CD4-positive, alpha-beta T cell (primary cell): Measurements from ENCODE around the gene CMSS1. TPM values are rescaled to one million over a fixed set of nuclear protein-coding genes. Genes with fewer than 3 reads are reported as not detected.

Experiments used
- ATAC-seq: fragments of 200-7000 bp; cut with Tn5 transposase; one replicate; pipeline ENCODE4 v1.10.0; 2022; ENCODE audit warnings: mild to moderate bottlenecking; ENCODE audit not compliant: poor library complexity
- CTCF ChIA-PET: fragments of 350-600 bp; sonication (Branson Sonifier 250); formaldehyde crosslinking; loops from one replicate; lab custom pipeline; 2021; ENCODE audit warnings: antibody characterized with exemption, inconsistent platforms; lab: Charles Lee
- POLR2A ChIA-PET: fragments of 350-600 bp; sonication (Branson Sonifier 250); formaldehyde crosslinking; loops from one replicate; lab custom pipeline; 2021; ENCODE audit warnings: antibody characterized with exemption, inconsistent platforms; lab: Charles Lee
- DNase-seq, 14 experiments: peaks; one replicate each; pipeline ENCODE4 v3.0.0-alpha.2; 2013 to 2020; ENCODE audit warnings: mixed read lengths in 2 of 14
- H3K27ac ChIP-seq, 2 donors: one replicate each; pipeline versions ENCODE4 v1.5.1 to v1.7.0; 2013; ENCODE audit warnings: low read length in 2 of 2, low read depth in 1 of 2, mild to moderate bottlenecking in 1 of 2
- H3K27me3 ChIP-seq, 2 experiments: 1 replicate in 1 of 2; 2 replicates in 1 of 2; pipeline versions ENCODE4 v1.6.1 to v1.7.0; 2013; ENCODE audit warnings: low read length in 2 of 2, control low read depth in 1 of 2, mild to moderate bottlenecking in 1 of 2, moderate library complexity in 1 of 2; ENCODE audit not compliant: insufficient read depth in 2 of 2, control insufficient read depth in 1 of 2
- H3K36me3 ChIP-seq: one replicate; pipeline ENCODE4 v1.6.1; 2013; ENCODE audit warnings: low read length, control low read depth; ENCODE audit not compliant: insufficient read depth
- H3K4me1 ChIP-seq: one replicate; pipeline ENCODE4 v1.6.1; 2013; ENCODE audit warnings: low read length, control low read depth; ENCODE audit not compliant: insufficient read depth
- H3K4me3 ChIP-seq: one replicate; pipeline ENCODE4 v1.5.1; 2013; ENCODE audit warnings: mild to moderate bottlenecking, low read length, moderate library complexity
- H3K9me3 ChIP-seq, 2 experiments: 1 replicate in 1 of 2; 2 replicates in 1 of 2; pipeline versions ENCODE4 v1.6.1 to v1.7.0; 2013; ENCODE audit warnings: low read length in 2 of 2, mild to moderate bottlenecking in 2 of 2, control low read depth in 1 of 2, moderate library complexity in 1 of 2; ENCODE audit not compliant: control insufficient read depth in 1 of 2, insufficient read depth in 1 of 2
- H3K27ac Mint-ChIP-seq: one replicate; pipeline ENCODE4 v1.8.0; 2020; ENCODE audit warnings: mixed read lengths
- H3K27me3 Mint-ChIP-seq: one replicate; pipeline ENCODE4 v1.8.0; 2021; ENCODE audit warnings: mixed read lengths
- H3K36me3 Mint-ChIP-seq: one replicate; pipeline ENCODE4 v1.8.0; 2021; ENCODE audit warnings: low read depth, mixed read lengths
- H3K4me1 Mint-ChIP-seq: one replicate; pipeline ENCODE4 v1.8.0; 2021; ENCODE audit warnings: low read depth, mixed read lengths
- H3K4me3 Mint-ChIP-seq: one replicate; pipeline ENCODE4 v1.8.0; 2020; ENCODE audit warnings: mild to moderate bottlenecking, mixed read lengths
- H3K9me3 Mint-ChIP-seq: one replicate; pipeline ENCODE4 v1.8.0; 2020; ENCODE audit warnings: mixed read lengths
- intact Hi-C, 2 experiments: fragments of 100-400 bp; cut with DNase I in 1 of 2; cut with micrococcal nuclease in 1 of 2; formaldehyde crosslinking; loops; one replicate each; pipeline versions ENCODE4 v1.15.1 to v1.9.0; 2023 to 2025; cut with DNase I, micrococcal nuclease
- total RNA-seq, 174 experiments: library from RNA in 2 of 174; stranded (reverse) in 2 of 174; gene quantifications; one replicate each; pipeline ENCODE4 v1.2.3 and lab custom pipeline; 2021 to 2026
- TF ChIP-seq, protein P1 (sequence below): fragments of 200-600 bp; IDR thresholded peaks from one replicate; pipeline ENCODE4 v1.8.0; 2022; ENCODE audit warnings: antibody characterized with exemption, mild to moderate bottlenecking

CMSS1 gene
- total RNA-seq, 2 experiments from 2014 or later = 12.2 TPM

DNA sequence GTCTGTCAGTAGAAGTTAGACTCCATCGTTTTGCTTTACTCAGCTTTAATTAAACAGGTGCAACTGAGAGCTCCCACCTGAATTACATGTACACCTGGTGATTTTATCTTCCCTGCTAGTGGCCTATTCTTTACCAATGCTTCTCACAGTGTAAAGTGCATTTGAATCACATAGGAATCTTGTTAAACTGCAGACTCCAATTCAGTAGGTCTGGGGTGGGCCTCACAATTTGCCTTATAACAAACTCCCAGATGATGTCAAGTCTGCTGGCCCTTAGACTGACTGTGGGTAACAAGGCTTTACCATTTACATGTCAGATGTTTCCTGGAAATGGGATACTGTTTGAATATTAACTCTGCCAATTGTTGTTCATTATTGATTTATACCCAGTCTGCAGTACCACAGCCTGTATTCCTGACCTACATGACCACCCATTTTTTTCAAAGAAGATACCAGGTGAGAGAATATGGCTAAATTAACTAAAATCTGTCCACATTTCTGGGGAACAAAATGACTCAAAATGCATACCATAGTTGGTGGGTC lies 37.2 kb downstream of the CMSS1 start:
- H3K36me3 Mint-ChIP-seq = peaks cover 6% of the 10 kb centered on the region
- H3K4me1 Mint-ChIP-seq = no peaks in the 10 kb centered on the region
- no peaks in the 10 kb centered on the region for H3K36me3 ChIP-seq
- DNase-seq (no peak), ATAC-seq (no peak)
- H3K4me1 ChIP-seq = no peaks in the 10 kb centered on the region
- H3K27ac Mint-ChIP-seq = no peak overlapping the region
- no peaks in the 10 kb centered on the region for H3K27me3 ChIP-seq
- H3K4me3 Mint-ChIP-seq = no peak overlapping the region
- ChIA-PET CTCF (no interaction called here), POLR2A (no interaction called here)
- H3K4me3 ChIP-seq = no peak overlapping the region
- intact Hi-C loops = no loop called here
- H3K27ac ChIP-seq = no peak overlapping the region
- TF ChIP-seq, protein P1, sequence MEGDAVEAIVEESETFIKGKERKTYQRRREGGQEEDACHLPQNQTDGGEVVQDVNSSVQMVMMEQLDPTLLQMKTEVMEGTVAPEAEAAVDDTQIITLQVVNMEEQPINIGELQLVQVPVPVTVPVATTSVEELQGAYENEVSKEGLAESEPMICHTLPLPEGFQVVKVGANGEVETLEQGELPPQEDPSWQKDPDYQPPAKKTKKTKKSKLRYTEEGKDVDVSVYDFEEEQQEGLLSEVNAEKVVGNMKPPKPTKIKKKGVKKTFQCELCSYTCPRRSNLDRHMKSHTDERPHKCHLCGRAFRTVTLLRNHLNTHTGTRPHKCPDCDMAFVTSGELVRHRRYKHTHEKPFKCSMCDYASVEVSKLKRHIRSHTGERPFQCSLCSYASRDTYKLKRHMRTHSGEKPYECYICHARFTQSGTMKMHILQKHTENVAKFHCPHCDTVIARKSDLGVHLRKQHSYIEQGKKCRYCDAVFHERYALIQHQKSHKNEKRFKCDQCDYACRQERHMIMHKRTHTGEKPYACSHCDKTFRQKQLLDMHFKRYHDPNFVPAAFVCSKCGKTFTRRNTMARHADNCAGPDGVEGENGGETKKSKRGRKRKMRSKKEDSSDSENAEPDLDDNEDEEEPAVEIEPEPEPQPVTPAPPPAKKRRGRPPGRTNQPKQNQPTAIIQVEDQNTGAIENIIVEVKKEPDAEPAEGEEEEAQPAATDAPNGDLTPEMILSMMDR = no peak
- no peaks in the 10 kb centered on the region for H3K9me3 Mint-ChIP-seq
- H3K9me3 ChIP-seq = no peaks in the 10 kb centered on the region
- H3K27me3 Mint-ChIP-seq = no peaks in the 10 kb centered on the region

DNA sequence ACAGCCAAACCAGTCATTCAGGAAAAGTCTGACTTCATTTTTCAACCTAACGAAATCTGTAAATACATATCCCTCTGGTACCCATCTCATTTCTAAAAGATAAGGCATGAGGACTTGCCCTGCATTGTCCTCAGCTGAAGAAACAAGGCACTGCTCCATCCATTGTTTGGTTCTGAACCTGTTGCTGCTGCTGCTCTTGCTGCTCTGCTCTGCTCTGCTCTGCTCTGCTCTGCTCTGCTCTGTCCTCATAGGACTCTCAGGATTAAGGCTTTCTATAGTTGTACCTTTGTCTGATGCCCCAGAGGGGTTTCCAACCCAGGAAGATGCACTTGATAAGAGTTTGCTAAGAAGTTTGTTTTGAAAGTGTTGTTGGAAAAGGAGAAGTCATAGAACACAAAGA lies 38.2 kb downstream of the CMSS1 start:
- Mint-ChIP-seq H3K27ac (no peak overlapping the region), H3K9me3 (no peaks in the 10 kb centered on the region), H3K36me3 (peaks cover 6% of the 10 kb centered on the region), H3K27me3 (no peaks in the 10 kb centered on the region), H3K4me1 (no peaks in the 10 kb centered on the region), H3K4me3 (no peak overlapping the region)
- TF ChIP-seq, protein P1 = no peak
- no peak for DNase-seq
- Histone ChIP-seq H3K27ac (no peak overlapping the region), H3K9me3 (no peaks in the 10 kb centered on the region), H3K4me3 (no peak overlapping the region), H3K4me1 (no peaks in the 10 kb centered on the region), H3K27me3 (no peaks in the 10 kb centered on the region), H3K36me3 (no peaks in the 10 kb centered on the region)
- ChIA-PET POLR2A (no interaction called here), CTCF (no interaction called here)
- intact Hi-C loops = no loop called here
- ATAC-seq = no peak

DNA sequence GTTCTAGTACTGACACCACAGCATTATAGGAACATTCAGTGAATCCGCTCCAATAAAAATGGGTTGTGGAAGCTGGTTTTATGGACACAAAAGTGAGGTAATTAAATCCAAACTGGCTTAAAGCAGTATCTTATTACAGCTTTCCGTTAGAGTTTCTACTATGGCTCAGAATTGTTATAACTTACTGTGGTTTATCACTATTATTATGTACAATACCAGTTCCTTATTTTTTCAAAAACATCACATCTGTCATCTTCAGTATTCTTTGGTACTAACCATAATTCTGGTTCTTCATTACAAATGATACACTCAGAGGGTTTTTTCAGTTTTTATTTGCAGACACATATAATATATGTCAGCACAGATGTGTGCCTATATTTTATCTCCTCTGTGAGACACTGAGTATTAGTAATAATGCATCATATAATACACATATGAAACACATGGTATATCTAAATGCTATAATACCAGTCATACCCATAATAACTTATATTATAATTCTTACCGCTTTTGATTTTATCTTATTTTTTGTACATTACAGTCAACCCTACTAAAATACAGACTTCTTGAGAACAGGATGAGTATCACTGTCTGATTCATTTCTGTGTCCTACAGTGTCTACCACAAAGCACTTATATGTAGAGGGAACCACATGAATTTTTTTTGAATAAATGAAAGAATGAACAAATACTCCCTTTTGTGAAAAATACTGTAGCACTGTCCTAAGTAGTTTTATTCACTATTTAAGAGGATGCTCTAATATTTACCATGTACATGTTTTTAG lies 39.0 kb downstream of the CMSS1 start:
- ChIA-PET POLR2A (no interaction called here), CTCF (no interaction called here)
- Mint-ChIP-seq H3K4me3 (no peak overlapping the region), H3K4me1 (no peaks in the 10 kb centered on the region), H3K36me3 (peaks cover 6% of the 10 kb centered on the region), H3K9me3 (no peaks in the 10 kb centered on the region), H3K27me3 (no peaks in the 10 kb centered on the region), H3K27ac (no peak overlapping the region)
- no peaks in the 10 kb centered on the region for H3K27me3 ChIP-seq
- ATAC-seq = no peak
- TF ChIP-seq, protein P1 = no peak
- H3K4me3 ChIP-seq = no peak overlapping the region
- intact Hi-C loops = no loop called here
- no peaks in the 10 kb centered on the region for H3K9me3 ChIP-seq
- H3K4me1 ChIP-seq = no peaks in the 10 kb centered on the region
- no peak for DNase-seq
- H3K36me3 ChIP-seq = no peaks in the 10 kb centered on the region
- no peak overlapping the region for H3K27ac ChIP-seq
